ENCODE results near the gene ZNF35.

Gene ZNF35

DNA sequence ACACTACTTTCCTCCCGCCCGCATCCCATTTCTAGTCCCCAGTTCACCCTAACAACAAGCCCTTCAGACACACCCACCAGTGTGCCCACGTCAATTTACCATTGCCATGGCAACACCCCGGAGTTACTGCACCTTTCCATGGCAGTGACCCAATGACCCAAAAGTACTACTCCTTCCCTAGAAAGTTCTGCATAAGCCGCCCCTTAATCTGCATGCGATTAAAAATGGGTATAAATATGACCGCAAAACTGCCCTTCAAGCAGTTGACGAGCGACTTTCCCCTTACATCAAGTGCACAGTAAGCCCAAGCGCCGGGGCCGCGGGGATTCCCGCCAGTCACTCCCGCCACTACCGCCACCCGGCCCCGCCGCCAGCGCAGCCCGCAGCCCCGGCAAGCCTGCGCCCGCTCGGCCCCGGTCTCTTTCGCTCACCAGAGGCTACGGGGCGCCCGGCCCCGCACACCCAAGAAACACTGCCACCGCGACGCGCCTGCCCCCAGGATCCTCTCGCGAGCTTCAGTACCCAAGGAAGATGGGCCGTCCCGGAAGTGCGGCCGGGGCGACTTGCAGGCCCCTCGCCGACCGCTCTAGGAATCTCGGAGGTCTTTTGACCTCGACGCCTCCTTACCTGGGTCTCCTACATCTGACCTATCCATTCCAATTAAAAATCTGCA lies 36.7 kb downstream of the ZNF35 start:
- peak; percentile 82 to 92 for DNase-seq

DNA sequence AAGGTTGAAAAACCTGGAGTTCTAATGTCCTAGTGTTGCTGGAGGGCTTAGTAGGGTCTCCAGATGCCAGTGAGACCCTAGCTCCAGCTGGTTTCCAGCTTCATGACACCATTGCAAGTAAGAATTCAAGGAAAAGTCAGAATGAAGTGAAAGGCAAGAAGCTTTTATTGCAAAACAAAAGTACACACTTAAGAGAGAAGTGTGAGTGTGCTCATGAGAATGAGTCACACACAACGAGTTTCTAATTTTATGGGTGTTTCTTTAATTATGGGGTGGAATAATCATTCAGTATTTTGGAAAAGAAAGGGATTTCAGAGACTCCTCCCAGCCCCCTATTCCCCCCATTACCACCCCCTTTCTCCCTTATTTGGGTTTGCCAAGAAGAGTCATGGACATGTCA lies 39.4 kb downstream of the ZNF35 start:
- DNase-seq, result no peak
